Mesenchymal stem cell (in vitro differentiated cells and primary cell): ENCODE measurements around the gene PRRG2.

Experiments
- DNase-seq: peaks from one replicate; pipeline ENCODE4 v3.0.0-alpha.2; 2013
- H2AFZ ChIP-seq: one replicate; pipeline ENCODE4 v1.6.1; 2013; ENCODE audit warnings: low read depth, mild to moderate bottlenecking, control low read depth, inconsistent platforms, low read length, moderate library complexity
- H2AK5ac ChIP-seq: 2 replicates; pipeline ENCODE4 v1.6.1; 2013; ENCODE audit warnings: low read length, moderate library complexity, mild to moderate bottlenecking, inconsistent platforms; ENCODE audit not compliant: severe bottlenecking
- H2BK120ac ChIP-seq: one replicate; pipeline ENCODE4 v1.6.1; 2013; ENCODE audit warnings: low read depth, mild to moderate bottlenecking, inconsistent platforms, low read length, moderate library complexity
- H2BK12ac ChIP-seq, 2 experiments: one replicate each; pipeline ENCODE4 v1.6.1; 2013; ENCODE audit warnings: inconsistent platforms in 2 of 2, low read length in 2 of 2, mild to moderate bottlenecking in 2 of 2, moderate library complexity in 2 of 2, control low read depth in 1 of 2
- H2BK15ac ChIP-seq: one replicate; pipeline ENCODE4 v1.6.1; 2013; ENCODE audit warnings: mild to moderate bottlenecking, low read depth, inconsistent platforms; ENCODE audit not compliant: poor library complexity, severe bottlenecking
- H2BK5ac ChIP-seq: 2 replicates; pipeline ENCODE4 v1.6.1; 2013; ENCODE audit warnings: low read depth, mild to moderate bottlenecking, low read length, control low read depth, inconsistent platforms; ENCODE audit not compliant: poor library complexity, severe bottlenecking
- H3K14ac ChIP-seq, 2 experiments: one replicate each; pipeline ENCODE4 v1.6.1; 2013; ENCODE audit warnings: inconsistent platforms in 2 of 2, low read length in 2 of 2, control low read depth in 1 of 2, mild to moderate bottlenecking in 1 of 2, moderate library complexity in 1 of 2
- H3K18ac ChIP-seq, 2 experiments: one replicate each; pipeline ENCODE4 v1.6.1; 2013; ENCODE audit warnings: inconsistent platforms in 2 of 2, low read length in 2 of 2, control low read depth in 1 of 2, low read depth in 1 of 2, mild to moderate bottlenecking in 1 of 2
- H3K23ac ChIP-seq, 2 experiments: one replicate each; pipeline ENCODE4 v1.6.1; 2013; ENCODE audit warnings: inconsistent platforms in 2 of 2, low read length in 2 of 2, mild to moderate bottlenecking in 2 of 2, moderate library complexity in 2 of 2, control low read depth in 1 of 2
- H3K27ac ChIP-seq: 2 replicates; pipeline ENCODE4 v1.5.1; 2013; ENCODE audit warnings: mild to moderate bottlenecking, moderate library complexity, low read length, control low read depth, inconsistent platforms; ENCODE audit not compliant: poor library complexity, severe bottlenecking
- H3K27me3 ChIP-seq, 2 experiments: 2 replicates each; pipeline versions ENCODE4 v1.6.1 to v1.7.0; 2013; ENCODE audit warnings: low read length in 2 of 2, mild to moderate bottlenecking in 2 of 2, moderate library complexity in 2 of 2, control low read depth in 1 of 2, inconsistent platforms in 1 of 2; ENCODE audit not compliant: control insufficient read depth in 1 of 2, insufficient read depth in 1 of 2
- H3K36me3 ChIP-seq, 2 experiments: 2 replicates each; pipeline versions ENCODE4 v1.6.1 to v1.7.0; 2013; ENCODE audit warnings: low read length in 2 of 2, control low read depth in 1 of 2, inconsistent platforms in 1 of 2, low read depth in 1 of 2, mild to moderate bottlenecking in 1 of 2; ENCODE audit not compliant: insufficient read depth in 2 of 2, control insufficient read depth in 1 of 2
- H3K4ac ChIP-seq, 2 experiments: one replicate each; pipeline ENCODE4 v1.6.1; 2013; ENCODE audit warnings: inconsistent platforms in 2 of 2, low read length in 2 of 2, mild to moderate bottlenecking in 2 of 2, moderate library complexity in 2 of 2, control low read depth in 1 of 2, low read depth in 1 of 2
- H3K4me1 ChIP-seq: 2 replicates; pipeline ENCODE4 v1.6.1; 2013; ENCODE audit warnings: low read depth, low read length, control low read depth; ENCODE audit not compliant: control insufficient read depth, insufficient read depth
- H3K4me2 ChIP-seq: 2 replicates; pipeline ENCODE4 v1.6.1; 2013; ENCODE audit warnings: low read length, mild to moderate bottlenecking, inconsistent platforms; ENCODE audit not compliant: poor library complexity, severe bottlenecking
- H3K4me3 ChIP-seq, 2 experiments: 2 replicates each; pipeline versions ENCODE4 v1.5.1 to v1.7.0; 2013; ENCODE audit warnings: low read length in 2 of 2, mild to moderate bottlenecking in 2 of 2, control low read depth in 1 of 2, low read depth in 1 of 2; ENCODE audit not compliant: insufficient read depth in 1 of 2
- H3K79me1 ChIP-seq: replicated peaks from 2 replicates; pipeline ENCODE4 v1.6.1; 2013; ENCODE audit warnings: mild to moderate bottlenecking, control low read depth, low read length, inconsistent platforms; ENCODE audit not compliant: poor library complexity, severe bottlenecking
- H3K9ac ChIP-seq: 2 replicates; pipeline ENCODE4 v1.7.0; 2013; ENCODE audit warnings: mild to moderate bottlenecking, low read length, moderate library complexity
- H3K9me3 ChIP-seq: 2 replicates; pipeline ENCODE4 v1.7.0; 2013; ENCODE audit warnings: mild to moderate bottlenecking, low read length; ENCODE audit not compliant: control insufficient read depth
- H4K8ac ChIP-seq: one replicate; pipeline ENCODE4 v1.6.1; 2013; ENCODE audit warnings: inconsistent platforms, mild to moderate bottlenecking, low read length, moderate library complexity
- H4K91ac ChIP-seq: one replicate; pipeline ENCODE4 v1.6.1; 2013; ENCODE audit warnings: mild to moderate bottlenecking, low read length, inconsistent platforms
- WGBS: methylation state at CpG from one replicate; pipeline ENCODE4 v1.1.7; 2013; ENCODE audit warnings: mixed read lengths; 5-methylcytosine and 5-hydroxymethylcytosine counted together

The PRRG2 gene

GRCh38 chr19:49554701-49555181, 26.4 kb upstream of the PRRG2 start:
- peak overlapping the region in 1 of 2 experiments; percentile 31 for H3K14ac ChIP-seq
- peak overlapping the region in 1 of 2 experiments; percentile 22 for H3K4me3 ChIP-seq
- WGBS, result 96% methylated on average over 17 of the region's 17 CpGs
- H3K4ac ChIP-seq, result no peak overlapping the region
- H2BK12ac ChIP-seq, result peak overlapping the region in 1 of 2 experiments; percentile 11
- no peak overlapping the region for H3K4me2 ChIP-seq
- no peak for DNase-seq
- H3K18ac ChIP-seq, result no peak overlapping the region
- H3K79me1 ChIP-seq, result peaks cover 12% of the 10 kb centered on the region
- H3K27ac ChIP-seq, result no peak overlapping the region
- H2BK15ac ChIP-seq, result no peak overlapping the region
- H2BK120ac ChIP-seq, result no peak overlapping the region
- peaks cover 58 to 59% of the 10 kb centered on the region in 2 experiments for H3K36me3 ChIP-seq
- no peak overlapping the region for H2AK5ac ChIP-seq
- peaks cover 2% of the 10 kb centered on the region for H3K4me1 ChIP-seq
- no peaks in the 10 kb centered on the region for H3K27me3 ChIP-seq
- no peak overlapping the region for H2AFZ ChIP-seq
- H4K91ac ChIP-seq, result no peak overlapping the region
- H3K9me3 ChIP-seq, result no peaks in the 10 kb centered on the region
- no peak overlapping the region for H4K8ac ChIP-seq
- no peak overlapping the region for H2BK5ac ChIP-seq
- peak overlapping the region in 1 of 2 experiments; percentile 27 for H3K23ac ChIP-seq
- H3K9ac ChIP-seq, result no peak overlapping the region

- H3K18ac ChIP-seq, result no peak overlapping the region
- H4K91ac ChIP-seq, result no peak overlapping the region
- no peak overlapping the region for H2BK12ac ChIP-seq
- H3K27me3 ChIP-seq, result no peaks in the 10 kb centered on the region
- no peak overlapping the region for H2BK120ac ChIP-seq
- H3K14ac ChIP-seq, result no peak overlapping the region
- H3K9ac ChIP-seq, result no peak overlapping the region
- H2AK5ac ChIP-seq, result no peak overlapping the region
- no peak overlapping the region for H3K4ac ChIP-seq
- H3K4me3 ChIP-seq, result no peak overlapping the region
- no peak overlapping the region for H2BK5ac ChIP-seq
- H3K4me1 ChIP-seq, result peaks cover 7% of the 10 kb centered on the region
- peaks cover 21% of the 10 kb centered on the region for H3K79me1 ChIP-seq
- H3K36me3 ChIP-seq, result peaks cover 61 to 68% of the 10 kb centered on the region in 2 experiments
- no peaks in the 10 kb centered on the region for H3K9me3 ChIP-seq
- DNase-seq, result peak; percentile 29
- WGBS, result 93% methylated on average over 49 of the region's 53 CpGs
- no peak overlapping the region for H2BK15ac ChIP-seq
- no peak overlapping the region for H4K8ac ChIP-seq
- no peak overlapping the region for H3K23ac ChIP-seq
- H2AFZ ChIP-seq, result no peak overlapping the region
- no peak overlapping the region for H3K27ac ChIP-seq
- no peak overlapping the region for H3K4me2 ChIP-seq
Observed at GRCh38 chr19:49555600-49556411, 25.3 kb upstream of the PRRG2 start.

GRCh38 chr19:49556412-49557398, 24.4 kb upstream of the PRRG2 start:
- Histone ChIP-seq H3K27ac (no peak overlapping the region), H2BK15ac (no peak overlapping the region), H3K14ac (no peak overlapping the region), H2BK120ac (no peak overlapping the region), H2BK5ac (no peak overlapping the region), H3K4ac (no peak overlapping the region), H3K4me1 (peaks cover 7% of the 10 kb centered on the region), H3K36me3 (peaks cover 62 to 68% of the 10 kb centered on the region in 2 experiments), H3K27me3 (no peaks in the 10 kb centered on the region), H3K23ac (no peak overlapping the region), H2BK12ac (no peak overlapping the region), H3K79me1 (peaks cover 21% of the 10 kb centered on the region), H3K9ac (no peak overlapping the region), H2AK5ac (no peak overlapping the region), H3K4me2 (no peak overlapping the region), H3K9me3 (no peaks in the 10 kb centered on the region), H4K8ac (peak overlapping the region; percentile 48), H3K4me3 (no peak overlapping the region), H2AFZ (no peak overlapping the region), H3K18ac (no peak overlapping the region), H4K91ac (peak overlapping the region; percentile 7)
- no peak for DNase-seq
- 84% methylated on average over 64 of the region's 66 CpGs for WGBS
